Spleen (tissue), 7 donors: ENCODE data around the gene SIVA1.
A peak's percentile ranks its signal among the peaks of the same experiment; 100 is the strongest.

Source experiments
- POLR2A ChIP-seq, 3 donors: fragments of 450-650 bp; IDR thresholded peaks; one replicate each; pipeline ENCODE4 v1.5.1; 2017; ENCODE audit warnings: antibody characterized with exemption in 3 of 3, mild to moderate bottlenecking in 1 of 3
- POLR2AphosphoS5 ChIP-seq, 3 donors: sonication (generic); formaldehyde crosslinking; IDR thresholded peaks; one replicate each; pipeline ENCODE4 v1.5.1; 2017; ENCODE audit warnings: antibody characterized with exemption in 3 of 3
- TF ChIP-seq, protein P1 (sequence below), 11 experiments: fragments of 200-600 bp in 7 of 11; fragments of 450-650 bp in 4 of 11; sonication (generic) in 4 of 11; IDR thresholded peaks in 8 of 11; conservative IDR thresholded peaks in 3 of 11; 1 replicate in 7 of 11; 2 replicates in 4 of 11; pipeline versions ENCODE4 v1.4.0 to v1.8.0; 2016 to 2021; ENCODE audit warnings: antibody characterized with exemption in 11 of 11, inconsistent platforms in 4 of 11, mild to moderate bottlenecking in 1 of 11
- donor health status: DM: no; HTN: no; CAD: no; lungs with moderate emphysema.
- donor health status: DM: no; HTN: no; CAD: no.
- donor health status: DM: no; HTN: no; CAD: no.

DNA sequence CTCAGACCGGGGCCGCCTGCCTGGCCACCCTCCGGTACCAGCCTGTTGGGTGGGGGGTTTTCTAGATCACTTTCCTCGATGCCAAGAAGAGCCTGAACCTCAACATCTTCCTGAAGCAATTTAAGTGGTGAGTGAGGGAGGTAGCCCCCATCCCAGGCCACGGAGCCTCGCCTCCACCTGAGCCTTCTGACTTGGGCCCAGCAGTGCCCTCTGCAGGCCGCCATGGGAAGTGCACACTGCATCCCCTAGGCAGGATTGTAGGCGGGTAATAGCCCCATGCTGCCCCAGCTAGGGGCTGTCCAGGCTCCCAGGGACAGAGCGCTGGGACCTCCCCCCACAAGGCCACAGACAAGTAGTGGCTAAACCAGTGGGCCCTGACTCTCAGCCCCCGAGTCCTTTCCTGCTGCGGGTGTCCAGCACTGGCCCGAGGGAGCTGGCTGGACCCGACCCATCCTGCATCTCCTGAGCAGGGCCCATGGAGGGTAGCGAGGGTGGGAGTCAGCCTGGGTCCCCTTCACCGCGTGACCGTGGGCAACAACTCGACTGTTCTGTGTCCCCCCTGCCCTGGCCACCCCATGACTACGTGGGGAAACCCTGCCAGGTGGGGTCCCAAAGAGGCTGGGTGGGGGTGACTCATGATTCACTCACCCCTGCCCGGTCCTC lies 44.2 kb upstream of the SIVA1 start:
- TF ChIP-seq, protein P1, sequence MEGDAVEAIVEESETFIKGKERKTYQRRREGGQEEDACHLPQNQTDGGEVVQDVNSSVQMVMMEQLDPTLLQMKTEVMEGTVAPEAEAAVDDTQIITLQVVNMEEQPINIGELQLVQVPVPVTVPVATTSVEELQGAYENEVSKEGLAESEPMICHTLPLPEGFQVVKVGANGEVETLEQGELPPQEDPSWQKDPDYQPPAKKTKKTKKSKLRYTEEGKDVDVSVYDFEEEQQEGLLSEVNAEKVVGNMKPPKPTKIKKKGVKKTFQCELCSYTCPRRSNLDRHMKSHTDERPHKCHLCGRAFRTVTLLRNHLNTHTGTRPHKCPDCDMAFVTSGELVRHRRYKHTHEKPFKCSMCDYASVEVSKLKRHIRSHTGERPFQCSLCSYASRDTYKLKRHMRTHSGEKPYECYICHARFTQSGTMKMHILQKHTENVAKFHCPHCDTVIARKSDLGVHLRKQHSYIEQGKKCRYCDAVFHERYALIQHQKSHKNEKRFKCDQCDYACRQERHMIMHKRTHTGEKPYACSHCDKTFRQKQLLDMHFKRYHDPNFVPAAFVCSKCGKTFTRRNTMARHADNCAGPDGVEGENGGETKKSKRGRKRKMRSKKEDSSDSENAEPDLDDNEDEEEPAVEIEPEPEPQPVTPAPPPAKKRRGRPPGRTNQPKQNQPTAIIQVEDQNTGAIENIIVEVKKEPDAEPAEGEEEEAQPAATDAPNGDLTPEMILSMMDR (IDR thresholded peaks at IDR 0.05 in 8 of 11, conservative IDR thresholded peaks at IDR 0.05 in 3 of 11): peak; percentile 93 to 99 (median 98)
- TF ChIP-seq POLR2A (IDR thresholded peaks at IDR 0.05): no peak
- TF ChIP-seq POLR2AphosphoS5 (IDR thresholded peaks at IDR 0.05): peak; percentile 62 to 67 (median 67)
